ENCODE results near the gene CENPK. TPM values are rescaled to one million over a fixed set of nuclear protein-coding genes. Genes with fewer than 3 reads are reported as not detected.

The CENPK gene
- total and polyA plus RNA-seq, 4 donors: 0.33 to 23.1 (median 0.96) TPM

- Histone ChIP-seq H3K9ac (ENCODE audit: low read depth in 1 of 2, low read length in 2 of 2) (no peak overlapping the region), H3K27me3 (ENCODE audit: control insufficient read depth in 4 of 4, insufficient read depth in 4 of 4, low read length in 3 of 4) (no peaks in the 10 kb centered on the region), H3K27ac (ENCODE audit: low read depth in 1 of 2, low read length in 2 of 2) (no peak overlapping the region), H3K4me1 (ENCODE audit: control insufficient read depth in 4 of 4, insufficient read depth in 4 of 4, low read length in 3 of 4) (no peaks in the 10 kb centered on the region), H3K9me3 (ENCODE audit: control insufficient read depth in 4 of 4, low read length in 3 of 4) (no peaks in the 10 kb centered on the region), H3K36me3 (ENCODE audit: control insufficient read depth in 4 of 4, insufficient read depth in 3 of 4, low read depth in 1 of 4, low read length in 3 of 4) (peaks cover 0 to 3% (median 0%) of the 10 kb centered on the region in 4 donors), H3K4me3 (ENCODE audit: low read depth in 1 of 3, low read length in 3 of 3) (no peak overlapping the region)
- no peak for DNase-seq (ENCODE audit: low spot score)
- no peak for TF ChIP-seq JUND (IDR thresholded peaks at IDR 0.05)
- no peak for TF ChIP-seq REST (IDR thresholded peaks at IDR 0.05)
- TF ChIP-seq FOXA1 (IDR thresholded peaks at IDR 0.05): no peak
- TF ChIP-seq HNF4A (conservative IDR thresholded peaks at IDR 0.05): no peak
- no peak for TF ChIP-seq HNF4G (IDR thresholded peaks at IDR 0.05)
- TF ChIP-seq FOXA2 (IDR thresholded peaks at IDR 0.05): no peak
- no peak for TF ChIP-seq NR2F2 (IDR thresholded peaks at IDR 0.05)
- TF ChIP-seq RAD21 (IDR thresholded peaks at IDR 0.05): no peak
- no peak for TF ChIP-seq GABPA (IDR thresholded peaks at IDR 0.05 in 1 of 2, conservative IDR thresholded peaks at IDR 0.05 in 1 of 2)
- TF ChIP-seq RXRA (IDR thresholded peaks at IDR 0.05): no peak
- no peak for TF ChIP-seq EGR1 (IDR thresholded peaks at IDR 0.05; ENCODE audit: low read depth in 2 of 2)
- no peak for TF ChIP-seq TAF1 (conservative IDR thresholded peaks at IDR 0.05)
- TF ChIP-seq YY1 (IDR thresholded peaks at IDR 0.05): no peak
- TF ChIP-seq, protein P1, sequence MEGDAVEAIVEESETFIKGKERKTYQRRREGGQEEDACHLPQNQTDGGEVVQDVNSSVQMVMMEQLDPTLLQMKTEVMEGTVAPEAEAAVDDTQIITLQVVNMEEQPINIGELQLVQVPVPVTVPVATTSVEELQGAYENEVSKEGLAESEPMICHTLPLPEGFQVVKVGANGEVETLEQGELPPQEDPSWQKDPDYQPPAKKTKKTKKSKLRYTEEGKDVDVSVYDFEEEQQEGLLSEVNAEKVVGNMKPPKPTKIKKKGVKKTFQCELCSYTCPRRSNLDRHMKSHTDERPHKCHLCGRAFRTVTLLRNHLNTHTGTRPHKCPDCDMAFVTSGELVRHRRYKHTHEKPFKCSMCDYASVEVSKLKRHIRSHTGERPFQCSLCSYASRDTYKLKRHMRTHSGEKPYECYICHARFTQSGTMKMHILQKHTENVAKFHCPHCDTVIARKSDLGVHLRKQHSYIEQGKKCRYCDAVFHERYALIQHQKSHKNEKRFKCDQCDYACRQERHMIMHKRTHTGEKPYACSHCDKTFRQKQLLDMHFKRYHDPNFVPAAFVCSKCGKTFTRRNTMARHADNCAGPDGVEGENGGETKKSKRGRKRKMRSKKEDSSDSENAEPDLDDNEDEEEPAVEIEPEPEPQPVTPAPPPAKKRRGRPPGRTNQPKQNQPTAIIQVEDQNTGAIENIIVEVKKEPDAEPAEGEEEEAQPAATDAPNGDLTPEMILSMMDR (IDR thresholded peaks at IDR 0.05; ENCODE audit: low read depth, low read length, missing input control): no peak
- no peak for TF ChIP-seq ZBTB33 (IDR thresholded peaks at IDR 0.05)
- TF ChIP-seq, protein P2, sequence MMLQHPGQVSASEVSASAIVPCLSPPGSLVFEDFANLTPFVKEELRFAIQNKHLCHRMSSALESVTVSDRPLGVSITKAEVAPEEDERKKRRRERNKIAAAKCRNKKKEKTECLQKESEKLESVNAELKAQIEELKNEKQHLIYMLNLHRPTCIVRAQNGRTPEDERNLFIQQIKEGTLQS (IDR thresholded peaks at IDR 0.05): no peak
- no peak for TF ChIP-seq SP1 (IDR thresholded peaks at IDR 0.05)
- no peak for TF ChIP-seq MAX (IDR thresholded peaks at IDR 0.05)
Measured at GRCh38 chr5:65539827-65540226, 23.1 kb downstream of the CENPK start.
